Stimulated activated CD4-positive, alpha-beta T cell treated with anti-CD3 and anti-CD28 coated beads, TNF-alpha, amount 100 ng/mL, for 24 hours (primary cell): ENCODE data around the gene RADIL.
A peak's percentile ranks its signal among the peaks of the same experiment; 100 is the strongest.
"Not testable (repeated sequence)": the region's sequence is repeated elsewhere in the genome, so short reads cannot be mapped to it uniquely, and the experiment has no call there.

Source experiments
- DNase-seq, 3 experiments: peaks; one replicate each; pipeline ENCODE4 v3.0.0-alpha.2; 2020; ENCODE audit warnings: low read depth in 3 of 3

Gene RADIL

DNA sequence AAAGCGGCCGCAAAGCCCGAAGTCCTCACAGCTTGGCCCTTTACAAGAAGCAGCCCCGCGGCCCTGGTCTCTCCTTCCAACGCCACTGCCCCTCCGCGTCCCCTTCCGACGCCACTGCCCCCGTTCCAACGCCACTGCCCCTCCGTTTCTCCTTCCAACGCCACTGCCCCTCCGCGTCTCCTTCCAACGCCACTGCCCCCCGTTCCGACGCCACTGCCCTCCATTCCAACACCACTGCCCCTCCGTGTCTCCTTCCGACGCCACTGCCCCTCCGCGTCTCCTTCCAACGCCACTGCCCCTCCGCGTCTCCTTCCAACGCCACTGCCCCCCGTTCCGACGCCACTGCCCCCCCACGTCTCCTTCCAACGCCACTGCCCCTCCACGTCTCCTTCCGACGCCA lies 75.0 kb downstream of the RADIL start:
- no peak for DNase-seq

DNA sequence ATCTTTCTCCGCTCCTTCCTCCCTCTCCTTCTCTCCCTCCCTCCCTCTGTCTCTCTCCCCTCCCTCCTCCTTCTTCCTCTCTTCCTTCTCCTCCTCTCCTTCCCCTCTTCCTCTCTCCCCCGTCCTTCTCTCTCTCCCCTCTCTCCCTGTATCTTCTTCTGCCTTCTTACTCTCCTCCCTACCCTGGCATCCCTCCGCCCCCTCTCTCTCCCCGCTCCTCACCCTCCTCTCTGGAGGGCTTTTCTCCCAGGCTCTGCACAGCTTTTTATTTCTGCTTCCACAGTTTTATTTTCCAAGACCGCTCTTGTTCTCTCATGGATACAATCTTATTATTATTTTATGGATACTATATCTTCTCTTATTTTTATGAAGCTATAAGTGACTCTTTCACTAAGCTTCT lies 75.5 kb downstream of the RADIL start:
- no peak for DNase-seq

DNA sequence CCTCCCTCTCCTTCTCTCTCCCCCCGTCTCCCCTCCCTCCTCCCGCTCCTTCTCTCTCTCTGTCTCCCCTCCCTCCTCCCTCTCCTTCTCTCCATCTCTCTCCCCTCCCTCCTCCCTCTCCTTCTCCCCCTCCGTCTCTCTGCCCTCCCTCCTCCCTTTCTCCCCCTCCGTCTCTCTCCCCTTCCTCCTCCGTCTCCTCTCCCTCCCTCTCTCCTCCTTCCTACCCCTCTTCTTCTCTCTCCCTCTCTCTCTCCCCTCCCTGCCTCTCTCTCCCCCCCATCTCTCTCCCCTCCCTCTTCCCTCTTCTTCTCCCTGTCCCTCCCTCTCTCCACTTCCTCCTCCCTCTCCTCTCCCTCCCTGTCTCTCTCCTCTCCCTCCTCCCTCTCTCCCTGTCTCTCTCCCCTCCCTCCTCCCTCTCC lies 75.9 kb downstream of the RADIL start:
- no peak for DNase-seq

DNA sequence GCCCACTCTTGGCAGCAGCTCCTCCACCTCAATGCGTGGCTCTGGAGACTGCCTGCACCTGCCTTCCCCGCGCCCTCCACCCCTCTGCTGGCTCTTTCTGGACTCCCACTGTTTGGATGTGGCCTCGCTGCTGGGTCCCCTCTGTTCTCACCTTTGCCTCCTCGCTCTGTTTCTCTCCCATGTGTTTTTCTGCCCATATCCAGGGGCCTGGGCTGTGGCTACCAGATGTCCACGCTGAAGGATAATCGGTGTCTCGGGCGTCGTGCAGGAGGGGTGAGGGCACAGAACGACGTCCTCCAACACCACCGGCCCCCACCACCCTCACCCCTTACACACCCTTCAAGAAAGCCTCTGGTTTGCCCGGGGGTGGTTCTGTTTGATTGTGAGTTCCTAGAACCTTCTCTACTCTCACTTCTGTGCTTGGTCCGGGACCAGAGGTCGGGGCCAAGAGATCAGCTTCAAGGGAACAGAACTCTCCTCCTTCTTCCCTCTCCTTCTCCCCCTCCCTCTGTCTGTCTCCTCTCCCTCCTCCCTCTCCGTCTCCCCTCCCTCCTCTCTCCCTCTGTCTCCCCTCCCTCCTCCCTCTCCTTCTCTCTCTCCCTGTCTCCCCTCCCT lies 76.4 kb downstream of the RADIL start:
- no peak for DNase-seq

DNA sequence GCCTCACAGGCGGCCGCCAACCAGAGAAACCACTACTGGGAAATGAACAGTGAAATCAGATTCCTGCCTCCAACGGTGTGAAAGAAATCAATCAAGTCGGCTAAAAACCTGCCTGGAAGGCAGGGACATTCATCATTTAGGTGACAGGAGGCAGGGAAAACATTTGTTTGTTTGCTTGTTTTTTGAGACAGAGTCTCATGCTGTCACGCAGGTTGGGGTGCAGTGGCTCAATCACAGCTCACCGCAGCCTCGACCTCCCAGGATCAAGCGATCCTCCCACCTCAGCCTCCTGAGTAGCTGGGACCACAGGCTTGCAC lies 77.6 kb downstream of the RADIL start:
- DNase-seq, result no peak

DNA sequence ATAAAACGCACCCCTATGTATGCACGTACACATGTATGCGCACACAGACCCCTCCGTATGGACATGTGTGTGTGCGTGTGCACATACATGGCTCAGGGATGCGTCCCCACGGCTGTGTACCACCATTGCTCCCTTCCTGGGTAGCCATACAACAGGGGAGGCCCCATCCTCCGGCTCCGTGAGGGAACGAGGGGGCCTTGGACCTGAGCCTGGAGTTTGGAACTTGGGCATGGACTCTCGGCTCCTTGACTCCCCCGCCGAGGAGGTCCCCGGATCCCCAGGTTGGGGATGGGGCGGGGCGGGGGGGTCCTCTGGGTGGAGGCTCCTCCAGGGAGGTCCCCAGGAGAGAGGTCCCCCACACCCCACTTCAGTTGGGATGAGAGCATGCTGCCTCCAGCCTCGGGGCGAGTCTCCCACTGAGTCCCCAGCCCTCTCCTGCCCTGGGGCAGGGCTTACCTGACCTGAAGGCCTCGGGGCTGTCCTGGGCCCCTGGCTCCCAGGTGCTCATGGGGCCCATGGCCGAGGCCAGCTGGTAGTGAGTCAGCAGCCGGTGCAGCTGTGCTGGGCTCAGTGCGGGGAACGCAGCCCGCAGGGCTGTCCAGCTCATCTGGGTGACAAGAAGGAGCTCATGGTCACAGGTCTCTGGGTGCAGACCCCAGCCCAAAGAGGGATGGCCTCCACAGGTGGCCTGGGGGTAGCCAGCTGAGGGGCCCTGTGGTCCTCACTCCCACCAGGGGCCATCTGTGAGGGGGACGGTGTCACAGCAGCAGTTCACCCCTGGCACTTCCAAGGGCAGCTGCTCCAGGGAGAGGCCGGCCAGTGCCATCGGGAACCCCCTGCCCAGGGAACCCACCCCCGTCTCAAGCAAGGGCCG lies 78.2 kb downstream of the RADIL start:
- no peak for DNase-seq

DNA sequence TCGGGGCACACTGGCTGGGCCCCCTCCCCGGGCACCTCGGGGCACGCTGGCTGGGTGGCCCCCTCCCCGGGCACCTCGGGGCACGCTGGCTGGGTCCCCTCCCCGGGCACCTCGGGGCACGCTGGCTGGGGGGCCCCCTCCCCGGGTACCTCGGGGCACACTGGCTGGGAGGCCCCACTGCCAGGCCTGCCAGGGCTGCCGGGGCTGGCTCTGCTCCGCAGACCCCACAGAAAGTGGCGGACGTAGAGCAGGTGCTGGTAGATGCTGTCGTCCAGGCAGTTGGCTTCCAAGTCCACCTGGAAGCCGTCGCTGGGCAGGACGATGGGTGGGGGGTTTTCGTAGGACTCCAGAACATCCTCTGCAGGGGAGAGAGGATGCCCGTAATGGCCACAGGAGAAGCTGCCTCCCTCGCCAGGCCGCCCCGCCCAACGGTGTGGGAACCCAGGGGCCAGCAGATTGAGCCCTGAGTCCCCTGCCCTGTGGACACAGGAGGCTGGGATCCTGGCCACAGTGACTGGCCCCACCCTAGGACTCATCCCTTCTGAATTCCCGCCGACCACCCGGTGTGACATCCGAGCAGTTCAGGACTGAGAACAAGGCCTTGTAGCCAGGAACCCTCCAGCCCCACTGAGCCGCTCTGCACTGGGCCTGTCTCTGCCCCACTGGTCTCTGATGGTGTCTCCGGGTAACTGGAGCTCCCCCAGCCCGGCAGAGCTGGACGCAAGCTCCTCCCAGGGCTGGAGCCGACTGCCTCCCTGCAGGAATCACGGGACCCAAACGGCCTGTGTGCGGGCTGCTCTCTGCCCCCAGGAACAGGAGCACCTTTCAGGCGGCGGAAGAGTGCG lies 79.9 kb downstream of the RADIL start:
- no peak for DNase-seq

DNA sequence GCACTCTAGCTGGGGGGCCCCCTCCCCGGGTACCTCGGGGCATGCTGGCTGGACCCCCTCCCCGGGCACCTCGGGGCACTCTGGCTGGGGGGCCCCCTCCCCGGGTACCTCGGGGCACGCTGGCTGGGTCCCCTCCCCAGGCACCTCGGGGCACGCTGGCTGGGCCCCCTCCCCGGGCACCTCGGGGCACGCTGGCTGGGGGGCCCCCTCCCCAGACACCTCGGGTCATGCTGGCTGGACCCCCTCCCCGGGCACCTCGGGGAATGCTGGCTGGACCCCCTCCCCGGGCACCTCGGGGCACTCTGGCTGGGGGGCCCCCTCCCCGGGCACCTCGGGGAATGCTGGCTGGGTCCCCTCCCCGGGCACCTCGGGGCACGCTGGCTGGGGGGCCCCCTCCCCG lies 80.9 kb downstream of the RADIL start:
- DNase-seq, result not testable (repeated sequence)

DNA sequence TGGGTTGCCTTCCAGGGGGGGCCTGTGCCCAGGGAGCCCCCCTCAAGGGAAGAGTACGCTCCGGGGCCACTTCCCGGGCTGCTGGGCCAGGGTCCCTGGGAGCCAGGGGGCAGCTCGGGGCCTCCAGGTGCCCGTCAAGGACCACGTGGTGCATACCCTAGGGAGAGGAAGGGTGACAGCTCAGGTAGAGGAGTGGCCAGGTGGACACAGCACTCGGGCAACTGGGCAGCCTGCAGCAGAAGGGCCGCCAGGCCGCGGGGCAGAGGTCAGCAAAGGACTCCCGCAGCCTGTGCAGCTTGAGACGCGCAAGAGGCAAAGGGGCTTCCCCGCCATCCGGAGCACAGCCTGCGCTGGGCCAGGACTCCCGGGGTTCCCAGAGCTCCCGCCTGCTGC lies 81.7 kb downstream of the RADIL start:
- DNase-seq, result no peak

DNA sequence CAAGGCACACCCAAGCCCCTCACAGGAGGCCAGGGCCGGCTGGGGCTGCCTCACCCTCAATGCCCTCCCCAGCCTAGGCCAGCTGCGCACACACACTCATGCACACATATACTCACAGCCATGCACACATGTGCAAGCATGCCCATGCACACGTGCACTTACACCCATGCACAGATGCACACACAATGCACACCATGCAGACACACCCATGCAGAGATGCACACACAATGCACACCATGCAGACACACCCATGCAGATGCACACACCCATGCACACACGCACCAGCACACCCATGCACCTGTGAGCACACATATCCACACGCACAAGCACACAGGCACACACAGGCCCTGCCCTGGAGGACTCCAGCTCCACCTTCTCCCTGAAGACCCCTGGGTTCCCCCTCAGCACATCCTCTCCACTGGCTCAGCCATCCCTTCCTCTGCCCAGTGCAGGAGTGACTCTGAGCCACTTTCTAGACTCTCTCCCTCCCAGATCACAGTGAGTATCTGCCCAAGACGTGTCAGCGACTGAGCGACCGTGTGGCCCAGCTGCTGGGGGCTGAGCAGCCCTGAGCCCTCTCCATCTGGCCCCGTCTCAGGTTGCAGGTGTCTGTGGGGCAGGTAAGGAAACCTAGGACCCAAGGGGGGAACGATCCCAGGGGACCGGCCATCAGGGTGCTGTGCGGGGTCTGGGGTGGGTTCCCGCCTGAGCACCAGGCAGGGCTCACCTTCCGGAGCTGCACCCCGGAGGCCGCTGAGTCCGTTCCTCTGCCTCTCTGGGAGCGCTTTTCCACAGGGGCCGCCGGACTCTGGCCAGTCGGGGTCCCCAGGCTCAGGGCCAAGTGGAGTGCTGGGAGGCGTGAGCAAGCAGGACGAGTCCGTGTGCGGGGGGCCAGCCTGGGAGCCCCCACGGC lies 82.3 kb downstream of the RADIL start:
- no peak for DNase-seq

DNA sequence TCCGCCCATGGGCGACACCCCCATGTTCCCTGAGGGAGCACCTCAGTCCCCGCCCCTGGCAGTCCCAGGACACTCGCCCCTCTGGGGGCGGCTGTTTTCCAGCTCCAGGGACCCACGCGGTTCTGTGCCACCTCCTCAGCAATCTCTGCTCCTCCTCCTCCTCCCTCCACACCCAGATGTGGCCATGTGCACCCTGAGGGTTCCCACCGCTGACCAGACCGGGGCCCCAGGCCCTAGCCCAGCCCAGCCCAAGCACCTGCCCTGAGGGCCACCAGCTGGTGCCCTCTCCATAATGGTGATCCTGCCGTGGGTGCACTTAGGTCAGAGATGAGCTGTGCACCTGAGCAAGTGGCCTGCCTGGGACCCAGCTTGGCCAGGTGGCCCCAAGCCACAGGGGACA lies 83.0 kb downstream of the RADIL start:
- no peak for DNase-seq

DNA sequence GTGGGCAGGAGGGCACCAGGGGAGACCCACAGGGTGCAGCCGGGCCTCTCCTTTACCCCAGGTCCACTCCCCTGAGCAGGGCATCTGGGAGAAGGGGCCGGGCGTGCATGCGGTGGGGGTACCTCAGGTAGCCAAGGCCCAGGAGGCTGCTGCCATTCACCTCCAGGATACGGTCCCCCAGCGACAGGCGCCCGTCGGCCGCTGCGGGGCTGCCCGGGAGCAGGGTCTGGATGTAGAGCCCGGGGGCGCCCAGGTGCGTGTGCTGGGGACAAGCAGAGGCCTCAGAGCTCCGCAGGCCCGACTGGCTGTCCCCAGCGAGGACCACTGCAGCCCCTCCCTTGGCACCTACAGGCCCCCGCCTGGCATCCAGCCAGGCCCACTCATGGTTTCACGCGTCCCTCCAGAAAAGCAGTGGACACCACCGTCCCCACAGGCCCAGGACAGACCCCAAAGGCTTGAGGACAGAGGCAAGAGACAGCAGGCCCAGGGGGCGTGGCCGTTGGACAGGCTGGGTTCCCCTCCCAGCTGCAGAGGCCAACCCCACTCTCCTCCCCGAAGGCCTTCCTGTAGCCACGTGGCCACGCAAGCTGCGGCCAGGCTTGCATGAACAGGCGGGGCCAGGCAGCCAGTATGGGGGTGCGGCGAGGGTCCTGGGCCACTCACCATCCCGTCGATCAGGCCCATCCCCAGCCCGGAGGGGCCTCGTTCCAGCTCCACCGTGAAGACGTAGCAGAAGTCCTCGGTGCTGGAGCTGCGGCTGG lies 83.8 kb downstream of the RADIL start:
- DNase-seq, result no peak

DNA sequence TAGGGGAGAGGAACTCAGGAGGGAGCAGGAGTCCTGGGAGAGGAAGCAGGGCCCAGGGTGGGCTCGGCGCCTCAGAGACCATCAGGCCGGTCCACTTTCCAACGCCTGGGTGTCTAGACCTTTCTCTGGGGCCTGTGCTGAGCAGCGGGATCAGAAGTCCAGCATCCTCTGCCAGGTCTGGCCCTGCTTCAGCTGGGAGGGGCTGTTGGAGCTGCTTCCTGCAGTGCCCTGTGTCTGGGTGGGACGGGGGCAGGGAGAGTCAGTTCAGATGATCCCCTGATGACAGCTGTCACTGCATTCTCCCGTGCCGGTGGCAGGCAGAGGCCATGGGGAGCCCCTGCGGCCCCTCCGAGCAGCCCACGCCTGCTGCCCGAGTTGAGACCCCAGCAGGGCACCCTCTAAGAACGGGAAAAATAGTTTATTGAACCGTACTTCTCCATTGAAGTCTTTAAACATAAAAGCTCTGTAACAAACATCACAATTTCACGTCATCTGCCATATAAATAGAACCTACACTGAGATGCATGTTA lies 84.7 kb downstream of the RADIL start:
- no peak for DNase-seq

DNA sequence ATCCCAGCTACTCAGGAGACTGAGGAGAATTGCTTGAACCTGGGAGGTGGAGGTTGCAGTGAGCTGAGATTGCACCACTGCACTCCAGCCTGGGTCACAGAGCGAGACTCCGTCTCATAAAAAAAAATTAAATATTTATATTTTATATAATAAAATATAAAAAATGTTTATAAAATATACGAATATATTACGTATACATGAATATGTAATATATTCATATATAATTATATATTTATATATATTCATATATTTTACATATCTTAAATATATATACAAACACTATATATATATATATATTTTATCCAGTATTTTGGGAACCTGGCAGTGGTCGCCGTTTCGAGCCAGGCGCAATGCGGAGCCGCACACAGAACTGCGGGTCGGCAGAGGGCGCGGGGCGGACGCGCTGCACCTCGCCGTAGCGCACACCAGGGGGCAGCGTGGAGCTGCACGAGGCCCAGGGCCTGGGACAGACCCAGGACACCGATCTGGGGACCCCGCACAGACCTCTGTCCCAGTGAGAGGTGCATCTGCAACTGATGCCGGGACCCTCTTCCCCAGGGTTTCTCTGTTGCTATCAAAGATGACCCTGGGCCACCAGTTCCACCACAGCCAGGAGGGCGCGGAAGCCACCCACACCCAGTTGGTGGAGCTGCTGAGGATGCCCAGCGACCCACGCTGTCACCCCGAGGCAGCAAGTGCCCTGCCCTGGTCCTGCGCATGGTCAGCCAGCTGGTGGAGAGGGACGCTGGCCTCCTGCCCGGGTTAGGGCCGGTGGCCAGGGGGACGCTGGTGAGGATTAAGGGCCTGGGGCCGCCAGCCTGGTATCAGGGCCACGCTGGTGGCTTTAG lies 85.4 kb downstream of the RADIL start:
- DNase-seq, result peak; percentile 22 to 64 (median 38)

DNA sequence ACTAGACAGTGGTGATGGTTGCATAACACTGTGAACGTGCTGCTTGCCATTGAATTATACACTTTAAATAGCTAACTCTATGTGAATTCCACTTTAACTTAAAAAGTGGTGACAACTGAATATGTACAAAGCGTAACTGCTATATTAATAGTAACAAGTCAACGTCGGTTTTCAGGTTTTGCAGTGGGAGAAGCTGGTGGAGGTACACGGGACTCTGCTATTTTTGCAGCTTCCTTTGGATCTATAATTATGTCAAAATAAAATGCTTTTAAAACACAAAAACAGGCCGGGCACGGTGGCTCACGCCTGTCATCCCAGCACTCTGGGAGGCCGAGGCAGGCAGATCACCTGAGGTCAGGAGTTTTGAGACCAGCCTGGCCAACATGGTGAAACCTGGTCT lies 87.1 kb downstream of the RADIL start:
- no peak for DNase-seq

DNA sequence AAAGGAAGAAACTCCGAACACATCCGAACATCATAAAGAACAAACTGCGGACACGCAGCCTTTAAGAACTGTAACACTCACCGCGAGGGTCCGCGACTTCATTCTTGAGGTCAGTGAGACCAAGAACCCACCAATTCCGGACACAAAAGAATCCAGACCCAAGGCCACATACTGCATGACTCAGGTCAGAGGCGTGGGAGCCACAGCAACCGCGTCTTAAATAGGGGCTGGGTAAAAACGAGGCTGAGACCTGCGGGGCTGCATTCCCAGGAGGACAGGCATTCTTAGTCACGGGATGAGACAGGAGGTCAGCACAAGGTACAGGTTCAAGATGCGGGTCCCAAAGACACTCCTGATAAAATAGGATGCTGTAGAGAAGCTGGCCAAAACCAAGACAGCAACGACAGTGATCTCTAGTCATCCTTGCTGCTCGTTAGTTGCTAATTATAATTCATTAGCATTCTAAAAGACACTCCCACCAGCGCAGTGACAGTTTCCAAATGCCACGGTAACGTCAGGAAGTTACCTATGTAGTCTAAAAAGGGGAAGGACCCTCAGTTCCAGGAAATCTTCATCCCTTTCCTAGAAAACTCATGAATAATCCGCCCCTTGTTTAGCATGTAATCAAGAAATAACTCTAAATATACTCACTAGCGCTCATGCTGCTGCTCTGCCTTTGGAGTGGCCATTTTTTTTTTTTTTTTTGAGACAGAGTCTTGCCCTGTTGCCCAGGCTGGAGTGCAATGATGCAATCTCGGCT lies 88.7 kb downstream of the RADIL start:
- DNase-seq, result no peak

DNA sequence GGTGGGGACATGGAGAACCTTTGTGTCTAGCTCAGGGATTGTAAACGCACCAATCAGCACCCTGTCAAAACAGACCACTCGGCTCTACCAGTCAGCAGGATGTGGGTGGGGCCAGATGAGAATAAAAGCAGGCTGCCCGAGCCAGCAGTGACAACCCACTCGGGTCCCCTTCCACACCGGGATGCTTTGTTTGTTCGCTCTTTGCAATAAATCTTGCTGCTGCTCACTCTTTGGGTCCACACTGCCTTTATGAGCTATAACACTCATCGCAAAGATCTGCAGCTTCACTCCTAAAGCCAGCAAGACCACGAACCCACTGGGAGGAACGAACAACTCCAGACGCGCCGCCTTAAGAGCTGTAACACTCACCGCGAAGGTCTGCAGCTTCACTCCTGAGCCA lies 89.3 kb downstream of the RADIL start:
- not testable (repeated sequence) for DNase-seq

DNA sequence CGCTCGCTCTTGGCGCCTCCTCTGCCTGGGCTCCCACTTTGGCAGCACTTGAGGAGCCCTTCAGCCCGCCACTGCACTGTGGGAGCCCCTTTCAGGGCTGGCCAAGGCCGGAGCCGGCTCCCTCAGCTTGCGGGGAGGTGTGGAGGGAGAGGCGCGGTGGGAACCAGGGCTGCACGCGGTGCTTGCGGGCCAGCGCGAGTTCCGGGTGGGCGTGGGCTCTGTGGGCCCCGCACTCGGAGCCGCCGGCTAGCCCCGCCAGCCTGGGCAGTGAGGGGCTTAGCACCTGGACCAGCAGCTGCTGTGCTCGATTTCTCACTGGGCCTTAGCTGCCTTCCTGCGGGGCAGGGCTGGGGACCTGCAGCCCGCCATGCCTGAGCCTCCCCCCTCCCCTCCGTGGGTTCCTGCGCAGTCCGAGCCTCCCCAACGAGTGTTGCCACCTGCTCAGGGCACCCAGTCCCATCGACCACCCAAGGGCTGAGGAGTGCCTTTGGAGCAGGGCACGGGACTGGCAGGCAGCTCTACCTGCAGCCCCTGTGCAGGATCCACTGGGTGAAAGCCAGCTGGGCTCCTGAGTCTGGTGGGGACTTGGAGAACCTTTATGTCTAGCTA lies 90.0 kb downstream of the RADIL start:
- DNase-seq, result not testable (repeated sequence)
